ENCODE results near the gene BCL7C.
"Not testable (repeated sequence)": the region's sequence is repeated elsewhere in the genome, so short reads cannot be mapped to it uniquely, and the experiment has no call there.

The BCL7C gene

DNA sequence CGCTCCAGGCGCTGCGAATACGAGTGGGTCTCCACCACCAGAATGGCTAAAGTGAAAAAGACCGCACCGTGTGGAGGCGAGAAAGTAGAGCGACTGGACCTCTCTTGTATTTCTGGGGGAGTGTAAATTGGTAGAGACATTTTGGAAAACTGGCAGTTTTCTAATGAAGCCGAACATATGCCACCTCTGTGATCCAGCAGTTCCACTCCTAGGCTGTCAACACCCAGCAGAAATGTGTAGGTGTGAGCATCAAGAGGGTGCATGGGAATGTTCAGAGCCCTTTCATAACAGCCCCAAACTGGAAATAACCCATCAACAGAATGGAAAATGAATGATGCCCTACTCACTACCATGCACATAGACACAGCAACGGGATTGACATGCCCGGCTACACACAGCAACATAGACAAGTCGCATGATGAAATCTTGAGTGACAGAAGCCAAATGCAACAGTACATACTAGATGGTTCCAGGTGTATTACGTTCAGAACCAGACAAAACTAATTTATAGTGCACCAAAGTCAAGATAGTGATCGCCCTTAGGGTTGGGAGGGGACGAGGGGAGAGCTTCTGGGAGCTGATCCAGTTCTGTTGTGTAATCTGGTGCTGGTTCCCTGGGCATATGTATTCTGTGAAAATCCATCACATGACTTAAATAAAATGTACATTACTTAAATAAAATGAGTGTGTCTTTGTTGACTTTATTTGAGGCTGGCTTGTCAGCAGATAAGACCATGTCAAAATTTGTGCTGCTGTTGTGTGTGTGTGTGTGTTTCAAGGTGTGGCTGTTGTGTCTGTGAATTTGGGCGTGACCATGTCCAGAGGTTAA is 877 bp upstream of the BCL7C start:
- no peak for DNase-seq

DNA sequence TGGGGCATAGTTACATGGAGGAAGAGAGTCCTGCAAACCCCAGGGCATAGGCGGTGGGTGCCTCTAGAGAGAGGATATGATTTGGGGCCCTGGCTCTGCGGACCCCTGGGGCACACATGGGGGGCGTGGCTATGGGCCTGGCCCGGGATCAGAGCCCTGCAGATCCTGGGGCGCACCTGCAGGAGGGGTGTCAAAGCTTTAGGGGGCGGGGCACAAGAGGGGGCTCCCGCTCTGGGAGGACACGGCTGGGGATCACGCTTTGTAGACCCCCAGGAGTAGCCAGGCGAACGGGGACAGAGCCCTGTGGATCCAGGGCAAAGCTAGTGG is 497 bp downstream of the BCL7C start:
- DNase-seq: peak; percentile 63

DNA sequence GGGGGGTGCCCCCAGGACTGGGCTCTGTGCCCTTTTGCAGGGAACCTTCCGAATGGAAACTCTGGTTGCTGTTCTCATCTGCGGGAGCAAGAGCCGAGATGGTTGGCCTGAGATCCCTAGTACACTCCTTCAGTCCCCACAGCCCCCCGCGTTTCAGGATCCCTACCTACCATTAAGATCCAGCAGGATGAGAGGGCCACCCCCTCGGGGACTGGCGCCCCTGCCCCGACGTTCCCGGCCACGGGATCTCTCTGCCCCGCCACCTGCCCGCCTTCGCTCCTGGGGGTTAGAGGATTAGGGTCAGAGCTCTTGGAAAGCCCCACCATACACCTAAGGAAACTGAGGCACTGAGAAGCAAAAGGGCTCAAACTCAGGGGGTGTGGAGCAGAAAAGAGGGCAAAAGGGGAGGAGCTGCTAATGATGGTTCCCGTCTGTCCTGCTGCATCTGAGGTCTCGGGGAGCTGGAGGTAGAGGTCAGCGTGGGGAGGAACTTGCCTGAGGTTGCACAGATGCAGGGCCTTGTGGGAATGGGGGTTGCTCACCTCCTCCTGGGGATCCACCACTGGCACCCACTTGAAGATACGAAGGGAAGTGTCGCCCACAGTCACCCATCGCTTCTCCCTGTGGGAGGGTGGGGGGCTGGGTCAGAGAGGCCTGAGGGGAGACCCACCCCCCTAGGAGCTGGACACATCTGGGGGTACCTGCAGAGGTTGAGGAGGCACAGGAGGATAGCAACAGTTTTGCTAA is 1.0 kb downstream of the BCL7C start:
- no peak for DNase-seq

DNA sequence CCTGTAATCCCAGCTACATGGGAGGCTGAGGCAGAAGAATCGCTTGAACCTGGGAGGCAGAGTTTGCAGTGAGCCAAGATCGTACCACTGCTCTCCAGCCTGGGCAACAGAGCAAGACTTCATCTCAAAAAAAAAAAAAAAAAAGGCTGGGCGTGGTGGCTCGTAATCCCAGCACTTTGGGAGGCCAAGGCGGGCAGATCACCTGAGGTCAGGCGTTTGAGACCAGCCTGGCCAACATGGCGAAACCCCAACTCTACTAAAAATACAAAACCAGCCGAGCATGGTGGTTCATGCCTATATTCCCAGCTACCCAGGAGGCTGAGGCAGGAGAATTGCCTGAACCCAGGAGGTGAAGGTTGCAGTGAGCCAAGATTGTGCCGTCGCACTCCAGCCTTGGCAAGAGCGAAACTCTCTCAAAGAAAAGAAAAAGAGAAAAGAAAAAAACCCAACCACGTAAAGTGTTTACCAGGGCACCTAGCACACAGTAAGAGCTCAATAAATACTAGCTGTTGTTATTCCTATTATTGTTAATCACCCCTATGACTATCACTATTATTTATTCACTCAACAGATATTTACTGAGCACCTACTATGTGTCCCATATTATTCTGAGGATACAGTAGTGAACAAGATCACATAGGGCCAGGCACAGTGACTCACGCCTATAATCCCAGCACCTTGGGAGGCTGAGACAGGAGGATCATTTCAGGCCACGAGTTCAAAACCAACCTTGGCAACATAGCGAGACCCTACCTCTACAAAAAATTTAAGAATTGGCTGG is 2.6 kb downstream of the BCL7C start:
- DNase-seq: not testable (repeated sequence)

DNA sequence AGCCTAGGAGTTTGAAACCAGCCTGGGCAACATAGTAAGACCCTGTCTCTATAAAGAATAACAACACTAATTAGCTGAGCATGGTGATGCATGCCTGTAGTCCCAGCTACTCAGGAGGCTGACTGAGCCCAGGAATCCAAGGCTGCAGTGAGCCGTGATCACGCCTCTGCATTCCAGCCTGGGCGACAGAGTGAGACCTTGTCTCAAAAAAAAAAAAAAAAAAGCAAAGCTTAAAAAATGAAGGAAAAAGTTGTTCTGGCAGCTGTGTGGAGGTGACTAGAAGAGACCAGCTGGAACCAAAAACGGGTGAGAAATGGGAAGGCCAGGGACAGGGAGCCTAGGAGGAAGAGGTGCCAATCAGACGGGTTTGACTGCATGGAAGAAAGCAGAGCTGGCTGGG is 4.2 kb downstream of the BCL7C start:
- no peak for DNase-seq

DNA sequence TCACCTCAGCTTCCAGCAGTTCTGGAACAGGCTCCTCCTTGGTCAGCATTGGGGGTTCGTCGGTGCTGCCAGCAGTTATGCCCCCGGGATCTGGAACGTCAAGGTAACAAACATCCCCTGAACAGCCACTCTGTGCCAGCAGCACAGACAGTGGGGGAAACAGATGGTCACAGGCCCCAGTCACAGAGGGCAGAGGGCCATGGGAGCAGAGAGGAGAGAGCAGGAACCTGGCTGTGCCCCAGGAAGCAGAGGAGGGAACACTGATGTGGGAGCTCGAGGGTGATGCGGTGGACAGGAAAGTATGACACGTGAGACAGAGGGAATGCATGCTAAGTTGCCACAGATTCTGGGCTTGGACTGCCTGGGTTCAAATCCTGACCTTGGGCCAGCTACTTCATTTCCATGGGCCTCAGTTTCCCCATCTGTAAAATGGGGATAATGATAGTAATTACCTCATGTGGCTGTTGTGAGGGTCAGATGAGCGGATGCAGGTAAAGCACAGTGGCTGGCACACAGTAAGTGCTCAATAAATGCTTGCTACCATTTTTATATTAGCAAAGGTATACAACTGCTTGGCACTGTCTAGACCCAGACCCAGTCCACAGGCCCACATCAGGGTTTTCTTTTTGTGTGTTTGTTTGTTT is 4.9 kb downstream of the BCL7C start:
- no peak for DNase-seq

DNA sequence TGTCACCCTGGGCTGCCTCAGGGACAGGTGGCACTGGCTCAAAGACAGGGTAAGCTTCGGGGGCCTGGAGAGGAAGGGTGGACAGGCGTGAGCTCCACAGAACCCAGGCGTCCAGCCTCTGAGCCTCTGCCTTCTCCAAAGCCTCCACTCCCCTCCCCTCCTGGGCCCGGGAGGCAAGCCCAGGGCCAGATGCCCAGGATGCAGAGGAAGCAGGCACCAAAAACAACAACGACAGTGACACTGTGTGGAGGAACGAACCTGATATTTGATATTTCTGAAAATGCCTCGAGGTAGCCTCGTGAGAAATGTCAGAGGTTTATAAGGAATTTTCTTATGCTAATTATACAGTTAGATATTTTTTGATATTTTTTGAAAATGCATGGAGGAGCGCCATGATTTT is 6.0 kb downstream of the BCL7C start:
- DNase-seq: no peak

DNA sequence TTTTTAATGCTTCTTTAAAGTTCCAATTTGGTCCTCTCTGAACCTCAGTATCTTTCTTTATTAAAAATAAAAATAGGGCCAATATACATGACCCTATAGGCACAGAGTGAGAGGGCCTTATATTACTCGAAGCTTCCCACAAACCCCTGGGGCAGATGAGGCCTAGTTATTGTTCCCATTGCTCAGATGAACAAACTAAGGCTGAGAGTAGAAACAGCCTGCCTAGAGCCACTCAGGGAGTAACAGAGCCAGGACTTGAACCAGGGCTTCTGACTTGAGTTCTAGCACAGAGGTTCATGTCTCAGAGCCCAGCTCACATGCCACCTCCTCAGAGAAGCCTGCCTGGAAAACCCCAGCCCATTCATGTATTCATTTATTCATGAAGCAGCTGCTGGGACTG is 7.7 kb downstream of the BCL7C start:
- no peak for DNase-seq

DNA sequence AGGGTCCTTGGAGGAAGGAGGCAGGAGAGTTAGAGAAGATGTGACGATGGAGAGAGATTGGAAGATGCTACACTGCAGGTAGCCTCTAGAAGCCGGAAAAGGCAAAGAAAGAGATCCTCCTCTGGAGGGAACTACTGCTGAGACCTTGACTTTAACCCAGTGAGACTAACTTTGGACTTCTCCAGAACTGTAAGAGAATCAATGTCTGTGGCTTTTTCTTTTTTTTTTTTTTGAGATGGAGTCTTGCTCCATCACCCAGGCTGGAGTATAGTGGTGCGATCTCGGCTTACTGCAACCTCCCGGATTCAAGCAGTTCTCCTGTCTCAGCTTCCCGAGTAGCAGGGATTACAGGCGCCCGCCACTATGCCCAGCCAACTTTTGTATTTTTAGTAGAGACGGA is 8.7 kb downstream of the BCL7C start:
- no peak for DNase-seq

DNA sequence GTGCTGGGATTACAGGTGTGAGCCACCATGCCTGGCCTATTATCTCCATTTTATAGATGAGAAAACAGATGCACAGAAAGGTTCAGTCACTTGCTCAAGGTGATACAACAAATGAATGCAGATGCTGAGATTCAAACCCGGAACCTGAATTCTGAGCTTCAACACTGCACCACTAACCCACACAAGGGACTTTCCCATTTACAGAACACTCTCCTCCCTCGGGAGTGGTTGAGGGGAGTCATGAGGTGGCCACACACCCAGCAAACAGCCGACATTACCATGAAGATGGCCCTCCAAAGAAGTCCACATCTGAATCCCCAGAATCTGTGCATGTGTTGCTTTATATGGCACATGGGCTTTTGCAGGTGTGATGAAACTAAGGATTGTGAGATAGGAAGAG is 9.1 kb downstream of the BCL7C start:
- DNase-seq: no peak

DNA sequence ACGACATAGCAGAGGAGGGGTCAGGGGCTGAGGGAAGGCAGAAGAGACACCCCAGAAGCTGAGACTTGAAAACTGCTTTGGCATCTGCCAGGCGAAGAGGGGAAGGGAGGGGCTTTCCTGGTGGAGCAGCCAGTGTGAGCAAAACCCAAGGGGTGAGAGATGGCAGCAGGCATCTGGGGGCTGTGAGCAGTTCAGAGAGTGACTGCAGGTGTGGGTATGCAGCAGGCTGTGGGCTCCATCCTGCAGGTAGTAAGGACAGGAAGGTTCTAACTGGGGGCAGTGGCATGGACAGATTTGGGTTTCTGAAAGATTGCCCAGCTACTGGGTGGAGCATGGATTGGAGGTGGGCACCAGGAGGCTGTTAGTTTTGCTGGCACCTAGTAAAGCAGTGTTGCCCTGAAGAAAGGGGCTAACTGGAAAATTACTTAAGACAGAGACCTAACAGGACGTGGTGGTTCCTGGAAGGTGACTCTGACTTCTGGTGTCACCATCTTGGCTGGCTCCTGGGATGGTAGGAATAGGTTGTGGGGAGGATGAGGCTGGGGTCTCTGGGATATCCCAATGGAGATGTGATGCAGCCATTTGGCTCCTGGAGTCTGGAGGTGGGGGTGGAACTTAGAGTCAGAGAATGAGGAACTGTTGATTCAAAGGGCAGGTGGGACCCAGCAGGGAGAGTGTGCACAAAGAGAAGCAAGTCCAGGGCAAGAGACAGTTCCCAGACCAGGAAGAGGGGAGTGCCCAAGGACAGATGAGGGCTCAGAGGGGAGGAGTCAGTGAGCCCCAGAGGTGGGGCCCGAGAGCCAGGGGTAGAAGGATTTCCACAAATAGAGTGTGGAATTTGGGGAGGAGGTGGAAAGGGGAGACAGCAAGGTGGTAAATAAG is 11.2 kb downstream of the BCL7C start:
- DNase-seq: no peak

DNA sequence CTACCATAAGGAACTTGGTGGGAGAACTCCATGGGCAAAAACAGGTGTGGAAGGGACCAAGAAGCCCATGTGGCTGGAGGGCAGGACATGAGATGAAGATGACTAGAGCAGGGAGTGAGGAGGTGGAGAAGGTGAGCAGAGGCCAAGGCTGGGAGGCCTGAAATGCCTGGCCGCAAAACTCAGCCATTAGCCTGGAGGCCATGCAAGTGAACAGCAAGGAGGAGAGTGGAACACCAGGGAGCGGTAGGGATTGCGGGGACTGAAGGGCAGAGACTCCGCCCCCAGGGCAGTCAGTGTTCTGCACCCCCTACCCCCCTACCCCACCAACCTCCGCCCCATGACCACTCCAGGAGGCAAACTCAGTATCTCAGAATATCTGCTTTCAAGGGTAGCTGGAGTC is 17.0 kb downstream of the BCL7C start:
- DNase-seq: no peak

DNA sequence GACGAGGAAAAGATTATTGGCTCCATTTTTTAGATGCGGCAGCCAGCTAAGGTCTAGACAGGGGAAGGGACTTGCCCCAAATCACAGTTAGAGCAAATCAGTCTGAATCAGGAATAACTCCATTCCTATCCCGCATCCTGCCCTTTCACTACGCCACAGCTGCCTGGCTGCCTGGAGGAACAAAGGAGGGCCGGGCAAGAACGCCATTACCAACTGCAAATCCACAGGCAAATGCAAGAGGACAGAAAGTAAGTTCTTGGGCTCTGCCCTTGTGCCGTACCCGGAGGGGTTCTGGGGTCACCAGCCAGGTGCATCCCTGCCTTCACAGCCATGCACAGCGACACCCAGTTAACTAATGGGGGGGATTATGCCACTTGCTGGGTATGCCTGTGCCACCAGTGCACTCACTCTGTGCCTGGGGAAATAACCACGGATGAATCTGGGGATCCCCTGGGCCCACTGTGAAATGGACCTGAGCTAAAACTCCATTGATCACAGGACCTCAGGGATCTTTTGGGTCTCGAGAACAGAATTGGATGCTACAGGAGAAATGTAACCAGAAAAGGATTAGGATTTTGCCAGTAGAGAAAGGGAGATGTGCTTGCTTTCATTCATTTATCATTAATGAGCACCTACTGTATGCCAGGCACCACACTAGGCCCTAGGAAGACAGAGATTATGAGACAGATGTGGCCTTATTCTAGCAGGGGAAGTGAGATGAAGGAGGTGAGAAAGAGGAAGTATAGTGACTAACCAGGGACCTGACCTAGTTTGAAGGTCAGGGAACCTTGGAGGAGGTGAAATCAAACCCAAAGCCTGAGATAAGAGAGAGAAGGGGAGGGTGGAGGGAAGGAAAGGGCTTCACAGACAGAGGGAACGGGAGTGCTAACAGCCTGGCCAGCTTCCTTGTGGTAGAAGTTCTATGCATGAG is 17.7 kb downstream of the BCL7C start:
- DNase-seq: peak; percentile 70

DNA sequence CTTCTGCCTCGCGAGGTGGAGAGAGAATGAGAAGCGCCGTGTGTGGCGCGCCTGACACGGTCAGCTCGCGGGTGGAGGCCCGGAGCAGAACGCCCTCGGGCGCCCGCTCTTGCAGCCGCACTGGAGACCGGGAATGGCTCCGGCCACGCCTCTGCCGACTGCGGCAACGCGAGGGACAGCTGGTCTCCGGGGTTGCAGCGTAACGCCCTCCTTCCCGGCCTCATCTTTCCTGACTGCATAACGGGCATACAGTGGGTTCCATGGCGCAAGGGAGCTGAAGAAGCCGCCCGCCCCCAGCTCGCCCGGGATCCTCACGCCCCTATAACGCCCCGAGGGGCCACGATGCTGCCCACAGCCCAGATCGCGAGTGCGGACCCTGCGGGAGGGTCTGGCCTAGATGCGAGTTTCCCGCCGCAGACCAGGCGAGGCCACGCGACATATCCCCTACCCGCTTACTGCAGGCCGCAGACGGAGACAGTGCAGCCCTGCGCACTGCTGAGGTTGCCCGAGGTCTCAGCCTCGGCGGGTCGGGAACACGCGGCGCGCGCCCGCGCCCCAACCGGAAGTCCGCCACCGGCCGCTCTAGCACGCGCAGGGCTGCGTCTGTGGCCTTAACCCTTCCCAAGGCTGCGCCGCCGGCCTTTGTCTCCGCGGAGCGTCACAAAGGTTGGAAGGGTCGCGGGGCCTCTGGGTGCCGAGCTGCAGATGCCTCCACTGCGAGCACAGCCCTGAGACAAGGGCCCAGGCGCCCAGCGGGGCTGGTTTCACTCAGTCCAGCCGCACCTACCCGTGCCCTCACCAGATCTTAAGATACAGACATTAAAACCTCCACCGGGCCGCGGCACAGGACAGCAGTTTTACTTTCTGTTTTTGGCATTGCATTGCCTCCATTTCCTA is 18.8 kb downstream of the BCL7C start:
- peak; percentile 94 for DNase-seq

DNA sequence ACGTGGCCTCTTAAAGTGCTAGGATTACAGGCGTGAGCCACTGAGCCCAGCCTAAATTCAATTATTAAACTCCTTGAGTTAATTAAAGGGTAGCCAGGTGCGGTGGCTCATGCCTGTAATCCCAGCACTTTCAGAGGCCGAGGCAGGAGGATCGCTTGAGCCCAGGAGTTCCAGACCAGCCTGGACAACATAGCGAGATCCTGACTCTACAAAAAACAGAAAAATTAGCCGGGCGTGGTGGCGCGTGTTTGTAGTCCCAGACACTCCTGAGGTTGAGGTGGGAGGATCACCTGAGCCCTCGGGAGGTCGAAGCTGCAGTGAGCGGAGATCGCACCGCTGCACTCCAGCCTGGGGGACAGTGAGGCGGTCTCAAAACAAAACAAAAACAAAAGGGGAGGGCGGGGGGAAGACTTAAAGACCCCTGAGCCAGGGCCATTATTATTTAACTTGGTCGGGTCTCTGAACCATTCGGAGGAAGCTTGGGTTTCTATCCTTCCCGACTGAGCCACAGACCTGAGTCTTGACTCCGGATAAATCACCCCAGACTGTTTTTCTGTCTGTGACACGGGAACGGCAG is 19.5 kb downstream of the BCL7C start:
- DNase-seq: no peak

DNA sequence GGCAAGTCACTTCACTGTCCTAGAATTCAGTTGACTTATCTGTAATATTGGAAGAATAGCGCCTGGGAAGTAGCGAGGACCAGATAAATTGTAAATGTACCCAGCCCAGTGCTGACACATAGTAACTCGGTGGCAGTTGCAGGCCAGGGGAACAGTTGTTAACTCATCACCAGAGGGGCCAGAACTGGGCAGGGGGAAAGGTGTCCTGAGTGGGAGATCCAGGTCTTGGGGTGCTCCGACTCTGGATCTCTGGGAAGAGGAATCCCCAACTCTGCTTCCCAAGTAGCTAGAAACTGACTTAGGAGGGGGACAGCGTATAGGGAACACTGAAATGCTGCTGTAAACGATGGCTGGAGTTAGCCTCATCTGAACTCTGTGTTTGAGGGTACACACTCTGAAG is 23.0 kb downstream of the BCL7C start:
- DNase-seq: no peak

DNA sequence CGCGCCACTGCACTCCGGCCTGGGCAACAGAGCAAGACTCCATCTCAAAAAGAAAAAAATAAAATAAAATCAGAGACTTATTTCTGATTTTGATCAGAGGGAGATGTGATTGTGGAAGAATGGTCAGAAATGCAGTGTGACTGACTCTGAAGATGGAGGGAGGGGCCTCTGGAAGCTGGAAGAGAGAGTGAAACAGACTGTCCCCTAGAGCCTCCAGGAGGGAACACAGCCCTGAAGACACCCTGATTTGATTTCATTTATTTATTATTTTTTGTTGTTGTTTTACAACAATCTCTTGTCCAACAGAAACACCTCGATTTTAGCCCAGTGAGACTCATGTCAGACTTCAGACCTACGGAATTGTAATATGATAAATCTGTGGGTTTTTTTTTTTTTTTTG is 26.1 kb downstream of the BCL7C start:
- no peak for DNase-seq

DNA sequence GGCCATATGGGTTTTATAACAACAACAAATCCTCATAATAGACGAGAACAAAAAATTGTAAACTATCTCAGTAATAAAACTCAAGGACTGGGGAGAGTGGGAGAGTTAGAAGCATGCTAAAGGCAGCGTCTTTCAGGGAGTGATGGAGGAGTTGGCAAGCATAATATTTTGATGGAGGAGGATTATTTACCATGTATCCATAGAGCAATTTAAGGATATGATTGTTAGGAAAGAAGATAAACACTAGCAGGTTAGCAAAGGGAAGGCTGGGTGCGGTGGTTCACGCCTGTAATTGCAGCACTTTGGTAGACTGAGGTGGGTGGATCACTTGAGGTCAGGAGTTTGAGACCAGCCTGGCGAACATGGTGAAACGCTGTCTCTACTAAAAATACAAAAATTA is 27.8 kb downstream of the BCL7C start:
- DNase-seq: no peak

DNA sequence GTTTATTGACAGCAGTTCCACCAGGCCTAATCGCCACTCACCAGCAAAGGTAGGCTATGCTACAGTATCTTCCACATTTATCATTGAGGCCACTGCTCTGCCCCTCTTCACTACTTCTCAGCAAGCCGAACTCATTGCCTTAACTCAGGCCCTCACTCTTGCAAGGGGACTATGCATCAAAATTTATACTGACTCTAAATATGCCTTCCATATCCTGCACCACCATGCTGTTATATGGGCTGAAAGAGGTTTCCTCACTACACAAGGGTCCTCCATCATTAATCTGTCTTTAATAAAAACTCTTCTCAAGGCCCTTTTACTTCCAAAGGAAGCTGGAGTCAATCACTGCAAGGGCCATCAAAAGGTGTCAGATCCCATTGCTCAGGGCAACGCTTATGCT is 30.7 kb downstream of the BCL7C start:
- DNase-seq: not testable (repeated sequence)

DNA sequence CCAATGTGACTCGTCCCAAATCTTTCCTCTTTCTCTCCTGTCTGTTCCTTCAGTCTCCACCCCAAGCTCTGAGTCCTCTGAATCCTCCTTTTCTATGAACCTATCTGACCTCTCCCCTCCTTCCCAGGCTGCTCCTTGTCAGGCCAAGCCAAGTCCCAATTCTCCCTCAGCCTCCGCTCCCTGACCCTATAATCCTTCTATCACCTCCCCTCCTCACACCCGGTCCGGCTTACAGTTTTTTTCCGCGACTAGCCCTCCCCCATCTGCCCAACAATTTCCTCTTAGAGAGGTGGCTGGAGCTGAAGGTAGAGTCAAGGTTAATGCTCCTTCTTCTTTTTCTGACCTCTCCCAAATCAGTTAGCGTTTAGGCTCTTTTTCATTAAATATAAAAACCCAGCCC is 33.1 kb downstream of the BCL7C start:
- DNase-seq: not testable (repeated sequence)

Measured in activated CD8-positive, alpha-beta memory T cell treated with anti-CD3 and anti-CD28 coated beads, Interleukin-2, amount 50 U/mL, for 48 hours (primary cell).